HL-60 (cell line): ENCODE measurements around the gene RPL21.

Experiments
- CTCF ChIP-seq: IDR thresholded peaks from one replicate; pipeline ENCODE4 v1.5.1; 2011; ENCODE audit warnings: low read length, control low read depth, inconsistent platforms; ENCODE audit not compliant: insufficient read depth
- POLR2AphosphoS5 ChIP-seq: IDR thresholded peaks from 2 replicates; pipeline ENCODE4 v1.6.1; 2012; ENCODE audit warnings: low read depth
- SPI1 ChIP-seq: IDR thresholded peaks from 2 replicates; pipeline ENCODE4 v1.6.1; 2012; ENCODE audit warnings: low read depth, mild to moderate bottlenecking, borderline replicate concordance

GRCh38 chr13:27203854-27204253 lies 47.5 kb upstream of the RPL21 start:
- no peak for TF ChIP-seq SPI1
- no peak for TF ChIP-seq POLR2AphosphoS5
- TF ChIP-seq CTCF, result no peak
